ENCODE data around the gene APCDD1L. TPM values are rescaled to one million over a fixed set of nuclear protein-coding genes. Genes with fewer than 3 reads are reported as not detected.

Gene APCDD1L
- polyA plus RNA-seq, 1 donor from 2014 or later = not detected

DNA sequence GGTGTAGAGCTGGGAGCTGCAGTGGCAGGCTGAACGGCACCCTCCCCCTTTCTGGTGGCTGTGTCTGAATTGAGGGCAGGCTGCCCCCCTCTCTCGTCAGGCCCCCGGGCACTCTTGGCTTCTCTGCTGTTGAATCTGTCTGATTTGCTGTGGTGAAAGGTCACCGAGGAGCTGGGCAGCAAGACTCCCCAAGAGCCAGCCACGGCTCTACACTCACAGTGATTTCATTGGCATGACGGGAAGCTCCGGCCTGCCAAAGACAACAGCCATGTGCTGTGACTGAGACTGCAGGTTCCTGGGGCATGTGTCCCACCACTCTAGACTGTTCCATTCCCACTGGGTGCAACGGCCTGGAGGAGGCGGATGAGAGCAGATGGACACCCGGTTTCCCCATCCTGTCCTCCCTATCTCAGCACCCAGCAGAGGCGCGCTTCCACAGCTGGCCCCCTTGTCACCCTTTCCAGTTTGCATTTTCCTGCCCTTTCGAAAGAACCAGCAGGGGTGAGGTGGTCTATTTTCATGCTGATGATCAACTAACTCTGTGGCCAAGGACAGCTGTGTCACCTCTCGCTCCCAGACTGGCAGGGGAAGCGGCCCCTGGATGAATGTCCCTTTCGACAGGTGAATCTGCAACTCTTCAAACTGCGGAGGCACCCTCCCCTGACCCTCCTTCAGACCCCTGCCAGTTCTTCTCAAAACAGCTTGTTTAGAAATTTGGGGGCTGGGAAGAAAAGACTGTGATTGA is 2.2 kb downstream of the APCDD1L start:
- Histone ChIP-seq H4K20me1 (ENCODE audit: insufficient read depth) (no peaks in the 10 kb centered on the region), H3K36me3 (ENCODE audit: insufficient read depth, low read length) (no peaks in the 10 kb centered on the region), H3K9me2 (ENCODE audit: insufficient read depth, low read length) (no peaks in the 10 kb centered on the region), H3K79me2 (replicated peaks; ENCODE audit: insufficient read depth, low read length) (no peaks in the 10 kb centered on the region), H2AFZ (ENCODE audit: low read depth, low read length) (no peak overlapping the region), H3K9me3 (ENCODE audit: low read length) (no peaks in the 10 kb centered on the region), H3K27ac (ENCODE audit: low read length) (no peak overlapping the region), H3K9ac (ENCODE audit: low read length) (no peak overlapping the region), H3K27me3 (ENCODE audit: insufficient read depth, low read depth, low read length) (peaks cover 41% of the 10 kb centered on the region), H3K4me2 (ENCODE audit: low read length) (no peak overlapping the region), H3K4me3 (ENCODE audit: low read length) (no peak overlapping the region), H3F3A (ENCODE audit: insufficient read depth, low read length, poor library complexity, severe bottlenecking) (no peaks in the 10 kb centered on the region)
- TF ChIP-seq POLR2AphosphoS5 (IDR thresholded peaks at IDR 0.05) (no peak), TAF1 (IDR thresholded peaks at IDR 0.05; ENCODE audit: low read depth) (no peak), EP300 (conservative IDR thresholded peaks at IDR 0.05; ENCODE audit: poor library complexity, severe bottlenecking) (no peak), MXI1 (conservative IDR thresholded peaks at IDR 0.05; ENCODE audit: poor library complexity, severe bottlenecking) (no peak), SMC3 (conservative IDR thresholded peaks at IDR 0.05; ENCODE audit: poor library complexity) (no peak), EZH2 (IDR thresholded peaks at IDR 0.05; ENCODE audit: borderline replicate concordance, insufficient read depth, low read length, poor library complexity, severe bottlenecking) (no peak), RAD21 (conservative IDR thresholded peaks at IDR 0.05) (no peak)
- TF ChIP-seq, protein P1, sequence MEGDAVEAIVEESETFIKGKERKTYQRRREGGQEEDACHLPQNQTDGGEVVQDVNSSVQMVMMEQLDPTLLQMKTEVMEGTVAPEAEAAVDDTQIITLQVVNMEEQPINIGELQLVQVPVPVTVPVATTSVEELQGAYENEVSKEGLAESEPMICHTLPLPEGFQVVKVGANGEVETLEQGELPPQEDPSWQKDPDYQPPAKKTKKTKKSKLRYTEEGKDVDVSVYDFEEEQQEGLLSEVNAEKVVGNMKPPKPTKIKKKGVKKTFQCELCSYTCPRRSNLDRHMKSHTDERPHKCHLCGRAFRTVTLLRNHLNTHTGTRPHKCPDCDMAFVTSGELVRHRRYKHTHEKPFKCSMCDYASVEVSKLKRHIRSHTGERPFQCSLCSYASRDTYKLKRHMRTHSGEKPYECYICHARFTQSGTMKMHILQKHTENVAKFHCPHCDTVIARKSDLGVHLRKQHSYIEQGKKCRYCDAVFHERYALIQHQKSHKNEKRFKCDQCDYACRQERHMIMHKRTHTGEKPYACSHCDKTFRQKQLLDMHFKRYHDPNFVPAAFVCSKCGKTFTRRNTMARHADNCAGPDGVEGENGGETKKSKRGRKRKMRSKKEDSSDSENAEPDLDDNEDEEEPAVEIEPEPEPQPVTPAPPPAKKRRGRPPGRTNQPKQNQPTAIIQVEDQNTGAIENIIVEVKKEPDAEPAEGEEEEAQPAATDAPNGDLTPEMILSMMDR (IDR thresholded peaks at IDR 0.05; ENCODE audit: poor library complexity, severe bottlenecking) = no peak
- TF ChIP-seq, protein P2, sequence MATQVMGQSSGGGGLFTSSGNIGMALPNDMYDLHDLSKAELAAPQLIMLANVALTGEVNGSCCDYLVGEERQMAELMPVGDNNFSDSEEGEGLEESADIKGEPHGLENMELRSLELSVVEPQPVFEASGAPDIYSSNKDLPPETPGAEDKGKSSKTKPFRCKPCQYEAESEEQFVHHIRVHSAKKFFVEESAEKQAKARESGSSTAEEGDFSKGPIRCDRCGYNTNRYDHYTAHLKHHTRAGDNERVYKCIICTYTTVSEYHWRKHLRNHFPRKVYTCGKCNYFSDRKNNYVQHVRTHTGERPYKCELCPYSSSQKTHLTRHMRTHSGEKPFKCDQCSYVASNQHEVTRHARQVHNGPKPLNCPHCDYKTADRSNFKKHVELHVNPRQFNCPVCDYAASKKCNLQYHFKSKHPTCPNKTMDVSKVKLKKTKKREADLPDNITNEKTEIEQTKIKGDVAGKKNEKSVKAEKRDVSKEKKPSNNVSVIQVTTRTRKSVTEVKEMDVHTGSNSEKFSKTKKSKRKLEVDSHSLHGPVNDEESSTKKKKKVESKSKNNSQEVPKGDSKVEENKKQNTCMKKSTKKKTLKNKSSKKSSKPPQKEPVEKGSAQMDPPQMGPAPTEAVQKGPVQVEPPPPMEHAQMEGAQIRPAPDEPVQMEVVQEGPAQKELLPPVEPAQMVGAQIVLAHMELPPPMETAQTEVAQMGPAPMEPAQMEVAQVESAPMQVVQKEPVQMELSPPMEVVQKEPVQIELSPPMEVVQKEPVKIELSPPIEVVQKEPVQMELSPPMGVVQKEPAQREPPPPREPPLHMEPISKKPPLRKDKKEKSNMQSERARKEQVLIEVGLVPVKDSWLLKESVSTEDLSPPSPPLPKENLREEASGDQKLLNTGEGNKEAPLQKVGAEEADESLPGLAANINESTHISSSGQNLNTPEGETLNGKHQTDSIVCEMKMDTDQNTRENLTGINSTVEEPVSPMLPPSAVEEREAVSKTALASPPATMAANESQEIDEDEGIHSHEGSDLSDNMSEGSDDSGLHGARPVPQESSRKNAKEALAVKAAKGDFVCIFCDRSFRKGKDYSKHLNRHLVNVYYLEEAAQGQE (IDR thresholded peaks at IDR 0.05; ENCODE audit: borderline replicate concordance) = no peak

DNA sequence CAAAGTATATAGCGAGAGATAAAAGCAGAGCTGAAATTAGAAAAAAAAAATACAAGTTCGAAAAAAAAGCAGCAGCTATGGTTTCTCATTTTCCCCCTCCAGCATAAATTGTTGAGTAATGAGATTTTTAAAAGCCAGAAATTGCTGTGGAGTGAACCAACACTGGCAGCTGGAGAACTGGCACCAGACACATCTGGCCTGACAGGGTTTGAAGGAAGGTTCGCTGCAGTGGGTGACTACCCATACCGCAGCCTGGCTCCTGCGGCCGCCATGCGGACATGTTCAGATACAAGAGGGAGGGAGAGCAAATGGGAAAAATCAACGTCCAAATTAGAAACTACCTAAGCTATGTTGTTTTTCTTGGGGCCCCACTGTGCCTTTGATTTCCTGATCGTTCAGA is 3.3 kb downstream of the APCDD1L start:
- H3K9me3 ChIP-seq (ENCODE audit: low read length) = no peaks in the 10 kb centered on the region
- H3K4me2 ChIP-seq (ENCODE audit: low read length) = no peak overlapping the region

More for the DNA sequence above, 3.3 kb downstream of the APCDD1L start:
- Histone ChIP-seq H3K36me3 (ENCODE audit: insufficient read depth, low read length) (no peaks in the 10 kb centered on the region), H3K9ac (ENCODE audit: low read length) (no peak overlapping the region), H4K20me1 (ENCODE audit: insufficient read depth) (no peaks in the 10 kb centered on the region), H2AFZ (ENCODE audit: low read depth, low read length) (no peak overlapping the region), H3K4me3 (ENCODE audit: low read length) (no peak overlapping the region), H3F3A (ENCODE audit: insufficient read depth, low read length, poor library complexity, severe bottlenecking) (no peaks in the 10 kb centered on the region), H3K79me2 (replicated peaks; ENCODE audit: insufficient read depth, low read length) (no peaks in the 10 kb centered on the region), H3K9me2 (ENCODE audit: insufficient read depth, low read length) (no peaks in the 10 kb centered on the region), H3K27ac (ENCODE audit: low read length) (no peak overlapping the region), H3K27me3 (ENCODE audit: insufficient read depth, low read depth, low read length) (peaks cover 41% of the 10 kb centered on the region)
- TF ChIP-seq SMC3 (conservative IDR thresholded peaks at IDR 0.05; ENCODE audit: poor library complexity) = no peak
- TF ChIP-seq RAD21 (conservative IDR thresholded peaks at IDR 0.05) = no peak
- TF ChIP-seq EZH2 (IDR thresholded peaks at IDR 0.05; ENCODE audit: borderline replicate concordance, insufficient read depth, low read length, poor library complexity, severe bottlenecking) = no peak
- TF ChIP-seq EP300 (conservative IDR thresholded peaks at IDR 0.05; ENCODE audit: poor library complexity, severe bottlenecking) = no peak
- TF ChIP-seq POLR2AphosphoS5 (IDR thresholded peaks at IDR 0.05) = no peak
- TF ChIP-seq, protein P1 (IDR thresholded peaks at IDR 0.05; ENCODE audit: poor library complexity, severe bottlenecking) = no peak
- TF ChIP-seq TAF1 (IDR thresholded peaks at IDR 0.05; ENCODE audit: low read depth) = no peak
- TF ChIP-seq MXI1 (conservative IDR thresholded peaks at IDR 0.05; ENCODE audit: poor library complexity, severe bottlenecking) = no peak
- TF ChIP-seq, protein P2 (IDR thresholded peaks at IDR 0.05; ENCODE audit: borderline replicate concordance) = no peak

All from neural cell (in vitro differentiated cells).